Trophoblast cell (in vitro differentiated cells and primary cell): ENCODE results near the gene ANKRD55.

Experiments
- DNase-seq, 2 donors: peaks; one replicate each; pipeline ENCODE4 v3.0.0-alpha.2; 2016
- H2AFZ ChIP-seq: 2 replicates; pipeline ENCODE4 v1.6.1; 2013; ENCODE audit warnings: low read length, moderate library complexity, mild to moderate bottlenecking; ENCODE audit not compliant: insufficient read depth, poor library complexity
- H2AK5ac ChIP-seq: 2 replicates; pipeline ENCODE4 v1.6.1; 2013; ENCODE audit warnings: mild to moderate bottlenecking, low read length
- H2BK120ac ChIP-seq: 2 replicates; pipeline ENCODE4 v1.6.1; 2013; ENCODE audit warnings: low read length, mild to moderate bottlenecking, moderate library complexity; ENCODE audit not compliant: insufficient read depth, poor library complexity
- H2BK12ac ChIP-seq: 2 replicates; pipeline ENCODE4 v1.6.1; 2013; ENCODE audit warnings: mild to moderate bottlenecking, low read length, moderate library complexity
- H2BK5ac ChIP-seq: 2 replicates; pipeline ENCODE4 v1.6.1; 2013; ENCODE audit warnings: low read length, low read depth, moderate library complexity, mild to moderate bottlenecking; ENCODE audit not compliant: poor library complexity
- H3K14ac ChIP-seq: 2 replicates; pipeline ENCODE4 v1.6.1; 2013; ENCODE audit warnings: mild to moderate bottlenecking, low read length
- H3K18ac ChIP-seq: 2 replicates; pipeline ENCODE4 v1.6.1; 2013; ENCODE audit warnings: mild to moderate bottlenecking, low read length
- H3K23ac ChIP-seq: 2 replicates; pipeline ENCODE4 v1.6.1; 2013; ENCODE audit warnings: low read length
- H3K27ac ChIP-seq: 2 replicates; pipeline ENCODE4 v1.5.1; 2013; ENCODE audit warnings: low read depth, mild to moderate bottlenecking, inconsistent platforms, low read length, moderate library complexity
- H3K27me3 ChIP-seq: 2 replicates; pipeline ENCODE4 v1.6.1; 2013; ENCODE audit warnings: inconsistent platforms, mild to moderate bottlenecking, low read length, moderate library complexity; ENCODE audit not compliant: insufficient read depth
- H3K36me3 ChIP-seq, 2 experiments: 1 replicate in 1 of 2; 2 replicates in 1 of 2; pipeline ENCODE4 v1.6.1; 2013; ENCODE audit warnings: low read length in 2 of 2, mild to moderate bottlenecking in 2 of 2, moderate library complexity in 1 of 2; ENCODE audit not compliant: insufficient read depth in 2 of 2, control insufficient read depth in 1 of 2
- H3K4ac ChIP-seq: 2 replicates; pipeline ENCODE4 v1.6.1; 2013; ENCODE audit warnings: low read depth, mild to moderate bottlenecking, low read length, moderate library complexity
- H3K4me1 ChIP-seq, 2 experiments: 1 replicate in 1 of 2; 2 replicates in 1 of 2; pipeline ENCODE4 v1.6.1; 2013; ENCODE audit warnings: low read length in 2 of 2, mild to moderate bottlenecking in 2 of 2, moderate library complexity in 1 of 2; ENCODE audit not compliant: insufficient read depth in 2 of 2, control insufficient read depth in 1 of 2
- H3K4me2 ChIP-seq: 2 replicates; pipeline ENCODE4 v1.6.1; 2013; ENCODE audit warnings: inconsistent platforms, mild to moderate bottlenecking, low read length, moderate library complexity
- H3K4me3 ChIP-seq: 2 replicates; pipeline ENCODE4 v1.5.1; 2013; ENCODE audit warnings: mild to moderate bottlenecking, low read depth, low read length, inconsistent platforms
- H3K79me1 ChIP-seq: one replicate; pipeline ENCODE4 v1.6.1; 2013; ENCODE audit warnings: low read length
- H3K79me2 ChIP-seq: 2 replicates; pipeline ENCODE4 v1.6.1; 2013; ENCODE audit warnings: low read length, mild to moderate bottlenecking; ENCODE audit not compliant: control insufficient read depth, insufficient read depth, poor library complexity
- H3K9ac ChIP-seq: 2 replicates; pipeline ENCODE4 v1.6.1; 2013; ENCODE audit warnings: mild to moderate bottlenecking, low read length
- H3K9me3 ChIP-seq: 2 replicates; pipeline ENCODE4 v1.6.1; 2013; ENCODE audit warnings: low read depth, mild to moderate bottlenecking, control low read depth, inconsistent platforms, low read length; ENCODE audit not compliant: insufficient read depth
- H4K12ac ChIP-seq: 2 replicates; pipeline ENCODE4 v1.6.1; 2013; ENCODE audit warnings: low read depth, mild to moderate bottlenecking, low read length, moderate library complexity
- H4K8ac ChIP-seq: 2 replicates; pipeline ENCODE4 v1.6.1; 2013; ENCODE audit warnings: low read depth, mild to moderate bottlenecking, low read length, moderate library complexity
- H4K91ac ChIP-seq: one replicate; pipeline ENCODE4 v1.6.1; 2013; ENCODE audit warnings: low read depth, mild to moderate bottlenecking, low read length, moderate library complexity
- WGBS: extraction: QIAGEN DNeasy Blood & Tissue Kit; methylation state at CpG from one replicate; pipeline ENCODE4 v1.1.7; 2013; ENCODE audit warnings: missing lambda C conversion rate; ENCODE audit not compliant: insufficient read length, insufficient coverage; ENCODE audit errors: extremely low coverage; 5-methylcytosine and 5-hydroxymethylcytosine counted together

ANKRD55 gene

GRCh38 chr5:56279291-56279690 lies 46.2 kb upstream of the ANKRD55 start:
- Histone ChIP-seq H3K14ac (peak overlapping the region; percentile 90), H3K4me1 (peaks cover 22 to 24% of the 10 kb centered on the region in 2 experiments), H3K79me1 (peaks cover 36% of the 10 kb centered on the region), H4K8ac (peak overlapping the region; percentile 10), H3K18ac (peak overlapping the region; percentile 69), H2AK5ac (peak overlapping the region; percentile 13), H2BK120ac (peak overlapping the region; percentile 96), H3K4ac (peak overlapping the region; percentile 57), H3K23ac (no peak overlapping the region), H3K36me3 (peaks cover 0 to 2% of the 10 kb centered on the region in 2 experiments), H3K79me2 (peaks cover 6% of the 10 kb centered on the region), H2AFZ (peak overlapping the region; percentile 1), H3K9me3 (no peaks in the 10 kb centered on the region), H2BK12ac (peak overlapping the region; percentile 97), H3K9ac (no peak overlapping the region), H3K27me3 (no peaks in the 10 kb centered on the region), H3K4me3 (no peak overlapping the region), H3K27ac (peak overlapping the region; percentile 78), H4K91ac (peak overlapping the region; percentile 95), H2BK5ac (peak overlapping the region; percentile 35), H4K12ac (no peak overlapping the region), H3K4me2 (no peak overlapping the region)
- no CpG with 5 or more reads among the region's 6 CpGs for WGBS
- DNase-seq = no peak

- Histone ChIP-seq H2AFZ (no peak overlapping the region), H3K36me3 (peaks cover 0 to 2% of the 10 kb centered on the region in 2 experiments), H3K27ac (peak overlapping the region; percentile 78), H3K9ac (no peak overlapping the region), H2AK5ac (no peak overlapping the region), H3K4me3 (no peak overlapping the region), H3K4ac (no peak overlapping the region), H3K27me3 (no peaks in the 10 kb centered on the region), H3K79me1 (peaks cover 38% of the 10 kb centered on the region), H2BK120ac (no peak overlapping the region), H3K23ac (no peak overlapping the region), H2BK12ac (no peak overlapping the region), H3K14ac (no peak overlapping the region), H3K79me2 (peaks cover 6% of the 10 kb centered on the region), H3K9me3 (no peaks in the 10 kb centered on the region), H2BK5ac (peak overlapping the region; percentile 27), H4K12ac (no peak overlapping the region), H4K91ac (no peak overlapping the region), H3K18ac (no peak overlapping the region), H4K8ac (no peak overlapping the region), H3K4me1 (peaks cover 22 to 25% of the 10 kb centered on the region in 2 experiments), H3K4me2 (no peak overlapping the region)
- WGBS = no CpG with 5 or more reads among the region's 7 CpGs
- DNase-seq = no peak
Measured at GRCh38 chr5:56278335-56278753, 45.2 kb upstream of the ANKRD55 start.

GRCh38 chr5:56277573-56277972 lies 44.4 kb upstream of the ANKRD55 start:
- Histone ChIP-seq H4K8ac (peak overlapping the region; percentile 70), H3K9ac (no peak overlapping the region), H3K4me2 (no peak overlapping the region), H3K4ac (peak overlapping the region; percentile 72), H3K14ac (peak overlapping the region; percentile 93), H2BK120ac (peak overlapping the region; percentile 95), H3K79me2 (peaks cover 4% of the 10 kb centered on the region), H3K27ac (peak overlapping the region; percentile 78), H3K4me1 (peaks cover 14 to 18% of the 10 kb centered on the region in 2 experiments), H3K79me1 (peaks cover 34% of the 10 kb centered on the region), H4K91ac (peak overlapping the region; percentile 96), H4K12ac (peak overlapping the region; percentile 25), H3K18ac (peak overlapping the region; percentile 76), H3K4me3 (no peak overlapping the region), H3K9me3 (no peaks in the 10 kb centered on the region), H3K27me3 (no peaks in the 10 kb centered on the region), H3K36me3 (peaks cover 0 to 2% of the 10 kb centered on the region in 2 experiments), H2AK5ac (peak overlapping the region; percentile 95), H2BK5ac (peak overlapping the region; percentile 92), H2BK12ac (peak overlapping the region; percentile 98), H2AFZ (peak overlapping the region; percentile 28), H3K23ac (no peak overlapping the region)
- no peak for DNase-seq
- WGBS = no CpG with 5 or more reads among the region's 2 CpGs

- Histone ChIP-seq H2BK12ac (peak overlapping the region; percentile 98), H3K27ac (no peak overlapping the region), H3K79me2 (peaks cover 2% of the 10 kb centered on the region), H3K4me2 (no peak overlapping the region), H2AK5ac (peak overlapping the region; percentile 64), H3K27me3 (no peaks in the 10 kb centered on the region), H2BK5ac (peak overlapping the region; percentile 57), H3K79me1 (peaks cover 21% of the 10 kb centered on the region), H2AFZ (no peak overlapping the region), H3K23ac (no peak overlapping the region), H3K9me3 (no peaks in the 10 kb centered on the region), H4K91ac (peak overlapping the region; percentile 66), H3K36me3 (peaks cover 0 to 2% of the 10 kb centered on the region in 2 experiments), H2BK120ac (peak overlapping the region; percentile 79), H3K4me3 (no peak overlapping the region), H3K9ac (no peak overlapping the region), H3K18ac (peak overlapping the region; percentile 46), H4K12ac (no peak overlapping the region), H3K4ac (no peak overlapping the region), H3K4me1 (peaks cover 5 to 13% of the 10 kb centered on the region in 2 experiments), H3K14ac (peak overlapping the region; percentile 57), H4K8ac (no peak overlapping the region)
- no peak for DNase-seq
- no CpG with 5 or more reads among the region's 4 CpGs for WGBS
Measured at GRCh38 chr5:56273376-56273955, 40.3 kb upstream of the ANKRD55 start.
